Activated CD8-positive, alpha-beta T cell treated with anti-CD3 and anti-CD28 coated beads for 36 hours (primary cell): ENCODE measurements around the gene MIA. TPM values are rescaled to one million over a fixed set of nuclear protein-coding genes. Genes with fewer than 3 reads are reported as not detected.
"Not testable (repeated sequence)": the region's sequence is repeated elsewhere in the genome, so short reads cannot be mapped to it uniquely, and the experiment has no call there.

Source experiments
- ATAC-seq: fragments of 200-7000 bp; cut with Tn5 transposase; one replicate; pipeline ENCODE4 v1.10.0; 2021; ENCODE audit warnings: mild to moderate bottlenecking, moderate library complexity
- CTCF ChIA-PET: fragments of 350-600 bp; sonication (Branson Sonifier 250); formaldehyde crosslinking; loops from one replicate; lab custom pipeline; 2021; ENCODE audit warnings: antibody characterized with exemption; lab: Charles Lee
- POLR2A ChIA-PET: fragments of 350-600 bp; sonication (Branson Sonifier 250); formaldehyde crosslinking; loops from one replicate; lab custom pipeline; 2021; ENCODE audit warnings: antibody characterized with exemption; lab: Charles Lee
- DNase-seq: peaks from one replicate; pipeline ENCODE4 v3.0.0-alpha.2; 2020
- H3K27ac Mint-ChIP-seq: one replicate; pipeline ENCODE4 v1.8.0; 2021; ENCODE audit warnings: mild to moderate bottlenecking, mixed read lengths
- H3K27me3 Mint-ChIP-seq: one replicate; pipeline ENCODE4 v1.8.0; 2021; ENCODE audit warnings: mixed read lengths
- H3K36me3 Mint-ChIP-seq: one replicate; pipeline ENCODE4 v1.8.0; 2021; ENCODE audit warnings: low read depth, mixed read lengths
- H3K4me1 Mint-ChIP-seq: one replicate; pipeline ENCODE4 v1.8.0; 2021; ENCODE audit warnings: low read depth, mixed read lengths
- H3K4me3 Mint-ChIP-seq: one replicate; pipeline ENCODE4 v1.8.0; 2021; ENCODE audit warnings: mild to moderate bottlenecking, moderate library complexity, mixed read lengths
- H3K9me3 Mint-ChIP-seq: one replicate; pipeline ENCODE4 v1.8.0; 2021; ENCODE audit warnings: mixed read lengths
- intact Hi-C: fragments of 100-400 bp; cut with micrococcal nuclease; formaldehyde crosslinking; loops from one replicate; pipeline ENCODE4 v1.10.0; 2022
- total RNA-seq, 2 experiments: library from RNA; stranded (reverse); gene quantifications; one replicate each; pipeline ENCODE4 v1.2.3, GENCODE V29; 2021
- TF ChIP-seq, protein P1 (sequence below): fragments of 200-600 bp; IDR thresholded peaks from one replicate; pipeline ENCODE4 v1.8.0; 2022; ENCODE audit warnings: antibody characterized with exemption, mild to moderate bottlenecking

MIA gene
- total RNA-seq, 2 experiments from 2014 or later, result not detected

DNA sequence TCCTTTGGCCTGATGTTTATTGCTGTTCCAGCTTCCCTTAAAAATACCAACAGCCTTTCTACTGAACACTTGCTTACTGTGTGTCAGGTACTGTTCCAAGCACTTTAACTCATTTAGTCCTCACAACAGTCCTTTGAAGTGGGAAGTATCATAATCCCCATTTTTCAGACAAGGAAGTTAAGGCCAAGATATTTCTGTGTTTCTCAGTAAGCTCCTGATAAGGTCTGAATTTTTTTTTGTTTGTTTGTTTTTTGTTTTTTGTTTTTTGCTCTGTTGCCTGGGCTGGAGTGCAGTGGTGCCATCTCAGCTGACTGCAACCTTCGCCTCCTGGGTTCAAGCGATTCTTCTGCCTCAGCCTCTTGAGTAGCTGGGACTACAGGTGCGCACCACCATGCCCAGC, 16.8 kb upstream of the MIA start:
- POLR2A ChIA-PET, result interaction anchor here (0.6 to 2.2 kb wide), 5 partner anchors 9 to 339 kb away, joined by 3 to 8 read pairs (median 4); partner anchors contain the start of genes ACTMAP and RAB4B
- Mint-ChIP-seq H3K27ac (peak overlapping the region; percentile 58), H3K4me1 (peaks cover 72% of the 10 kb centered on the region), H3K4me3 (no peak overlapping the region), H3K36me3 (peaks cover 80% of the 10 kb centered on the region), H3K9me3 (no peaks in the 10 kb centered on the region), H3K27me3 (no peaks in the 10 kb centered on the region)
- intact Hi-C loops, result no loop called here
- no peak for ATAC-seq
- DNase-seq, result no peak
- CTCF ChIA-PET, result interaction anchor here (1.5 kb wide), 1 partner anchor 49 kb away, joined by 6 read pairs; no protein-coding TSS in a partner anchor
- TF ChIP-seq, protein P1, sequence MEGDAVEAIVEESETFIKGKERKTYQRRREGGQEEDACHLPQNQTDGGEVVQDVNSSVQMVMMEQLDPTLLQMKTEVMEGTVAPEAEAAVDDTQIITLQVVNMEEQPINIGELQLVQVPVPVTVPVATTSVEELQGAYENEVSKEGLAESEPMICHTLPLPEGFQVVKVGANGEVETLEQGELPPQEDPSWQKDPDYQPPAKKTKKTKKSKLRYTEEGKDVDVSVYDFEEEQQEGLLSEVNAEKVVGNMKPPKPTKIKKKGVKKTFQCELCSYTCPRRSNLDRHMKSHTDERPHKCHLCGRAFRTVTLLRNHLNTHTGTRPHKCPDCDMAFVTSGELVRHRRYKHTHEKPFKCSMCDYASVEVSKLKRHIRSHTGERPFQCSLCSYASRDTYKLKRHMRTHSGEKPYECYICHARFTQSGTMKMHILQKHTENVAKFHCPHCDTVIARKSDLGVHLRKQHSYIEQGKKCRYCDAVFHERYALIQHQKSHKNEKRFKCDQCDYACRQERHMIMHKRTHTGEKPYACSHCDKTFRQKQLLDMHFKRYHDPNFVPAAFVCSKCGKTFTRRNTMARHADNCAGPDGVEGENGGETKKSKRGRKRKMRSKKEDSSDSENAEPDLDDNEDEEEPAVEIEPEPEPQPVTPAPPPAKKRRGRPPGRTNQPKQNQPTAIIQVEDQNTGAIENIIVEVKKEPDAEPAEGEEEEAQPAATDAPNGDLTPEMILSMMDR, result no peak

DNA sequence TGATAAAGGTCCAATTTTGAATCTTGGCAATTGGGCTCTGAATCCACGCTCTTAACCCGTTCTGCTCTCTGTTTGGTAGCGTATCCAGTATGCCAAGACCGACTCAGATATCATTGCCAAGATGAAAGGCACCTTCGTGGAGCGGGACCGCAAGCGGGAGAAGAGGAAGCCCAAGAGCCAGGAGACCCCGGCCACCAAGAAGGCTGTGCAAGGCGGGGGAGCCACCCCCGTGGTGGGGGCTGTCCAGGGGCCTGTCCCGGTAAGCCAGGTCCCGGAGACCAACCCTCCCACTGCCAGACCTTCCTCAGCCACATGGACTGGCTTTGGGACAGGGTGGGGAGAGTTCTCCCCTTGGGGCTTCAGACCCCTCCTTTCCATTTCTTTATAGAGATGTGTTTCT, 16.0 kb upstream of the MIA start:
- intact Hi-C loops, result no loop called here
- CTCF ChIA-PET, result no interaction called here
- TF ChIP-seq, protein P1, result no peak

DNA sequence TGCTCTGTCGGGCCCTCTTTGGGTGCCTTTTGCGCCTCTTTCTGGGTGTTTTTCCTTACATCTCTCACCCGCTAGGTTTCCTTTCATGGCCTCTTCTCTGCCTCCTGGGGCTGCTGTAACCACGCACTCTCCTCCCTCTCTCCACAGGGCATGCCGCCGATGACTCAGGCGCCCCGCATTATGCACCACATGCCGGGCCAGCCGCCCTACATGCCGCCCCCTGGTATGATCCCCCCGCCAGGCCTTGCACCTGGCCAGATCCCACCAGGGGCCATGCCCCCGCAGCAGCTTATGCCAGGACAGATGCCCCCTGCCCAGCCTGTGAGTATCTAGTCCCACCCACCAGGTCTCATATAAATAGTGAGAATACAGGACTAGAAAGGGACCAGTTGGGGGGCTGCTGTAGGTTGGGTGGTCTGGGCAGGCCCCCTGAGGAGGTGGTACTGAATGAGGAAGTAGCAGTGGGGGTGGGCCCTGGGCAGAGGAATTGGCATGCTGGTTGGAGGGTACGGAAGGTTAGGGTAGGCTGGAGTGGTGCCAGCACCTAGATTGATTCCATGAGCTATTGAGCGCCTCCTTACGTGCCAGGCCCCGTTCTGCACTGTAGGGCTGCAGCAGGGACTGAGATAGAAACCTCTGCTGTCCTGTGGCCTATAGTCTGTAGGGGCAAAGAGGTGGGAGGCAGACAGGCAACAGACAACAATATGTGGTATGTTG, 12.4 kb upstream of the MIA start:
- H3K36me3 Mint-ChIP-seq, result peaks cover 80% of the 10 kb centered on the region
- peak overlapping the region; percentile 5 for H3K4me3 Mint-ChIP-seq
- H3K4me1 Mint-ChIP-seq, result peaks cover 68% of the 10 kb centered on the region
- CTCF ChIA-PET, result no interaction called here
- peak overlapping the region; percentile 77 for H3K27ac Mint-ChIP-seq
- ATAC-seq (peak; percentile 57), DNase-seq (peak; percentile 64)
- TF ChIP-seq, protein P1, result no peak
- H3K9me3 Mint-ChIP-seq, result no peaks in the 10 kb centered on the region
- POLR2A ChIA-PET, result interaction anchor here (1.3 to 1.6 kb wide), 6 partner anchors 8 to 43 kb away, joined by 4 to 8 read pairs (median 4); partner anchors contain the start of gene EGLN2
- intact Hi-C loops, result no loop called here
- no peaks in the 10 kb centered on the region for H3K27me3 Mint-ChIP-seq

More for the DNA sequence above, 16.0 kb upstream of the MIA start:
- H3K4me1 Mint-ChIP-seq, result peaks cover 78% of the 10 kb centered on the region
- POLR2A ChIA-PET, result interaction anchor here (2.2 kb wide), 1 partner anchor 19 kb away, joined by 8 read pairs; the partner anchor contains the start of gene RAB4B
- no peaks in the 10 kb centered on the region for H3K9me3 Mint-ChIP-seq
- DNase-seq (no peak), ATAC-seq (no peak)
- H3K27ac Mint-ChIP-seq, result no peak overlapping the region
- no peak overlapping the region for H3K4me3 Mint-ChIP-seq
- peaks cover 84% of the 10 kb centered on the region for H3K36me3 Mint-ChIP-seq
- no peaks in the 10 kb centered on the region for H3K27me3 Mint-ChIP-seq

DNA sequence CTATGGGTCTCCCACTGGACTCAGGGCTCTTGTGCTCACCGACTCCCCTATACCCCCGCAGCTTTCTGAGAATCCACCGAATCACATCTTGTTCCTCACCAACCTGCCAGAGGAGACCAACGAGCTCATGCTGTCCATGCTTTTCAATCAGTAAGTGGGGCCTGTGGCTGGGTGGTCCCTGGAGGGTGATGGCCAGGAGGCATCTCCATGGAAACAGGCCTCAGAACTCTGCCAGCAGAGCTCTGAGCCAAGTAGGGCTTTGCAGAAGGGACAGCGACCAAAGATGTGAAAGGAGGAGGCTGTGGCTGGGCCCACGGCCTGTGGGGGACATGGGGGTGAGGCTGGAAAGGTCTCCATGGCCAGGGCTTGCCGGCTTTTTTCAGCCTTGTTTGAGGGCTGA, 11.8 kb upstream of the MIA start:
- TF ChIP-seq, protein P1, result no peak
- intact Hi-C loops, result no loop called here
- ChIA-PET POLR2A (interaction anchor here (1.0 to 1.6 kb wide), 7 partner anchors 8 to 43 kb away, joined by 3 to 8 read pairs (median 4); partner anchors contain the start of gene EGLN2), CTCF (no interaction called here)
- Mint-ChIP-seq H3K4me3 (peak overlapping the region; percentile 7), H3K27ac (peak overlapping the region; percentile 77), H3K4me1 (peaks cover 62% of the 10 kb centered on the region), H3K27me3 (no peaks in the 10 kb centered on the region), H3K9me3 (no peaks in the 10 kb centered on the region), H3K36me3 (peaks cover 74% of the 10 kb centered on the region)
- ATAC-seq, result no peak
- no peak for DNase-seq

DNA sequence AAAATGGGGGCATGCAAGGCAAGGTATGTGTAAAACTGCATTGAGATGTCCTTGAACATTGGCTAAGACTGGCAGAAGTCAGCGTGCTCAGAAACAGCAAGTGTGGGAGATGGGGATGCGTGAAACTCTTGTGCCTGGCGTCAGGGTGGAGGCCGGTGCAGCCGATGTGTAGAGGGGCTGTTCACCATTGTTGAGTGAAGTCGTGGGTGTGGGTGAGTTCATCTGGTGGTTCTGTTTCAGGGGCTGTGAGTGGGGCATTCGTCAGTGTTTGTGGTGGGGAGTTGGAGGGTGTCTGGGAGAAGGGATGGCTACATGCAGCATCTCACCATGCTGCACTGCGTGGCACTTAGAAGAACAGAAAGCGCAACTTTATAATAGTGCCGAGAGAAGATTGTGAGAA, 11.4 kb upstream of the MIA start:
- Mint-ChIP-seq H3K27me3 (no peaks in the 10 kb centered on the region), H3K27ac (peak overlapping the region; percentile 77), H3K36me3 (peaks cover 71% of the 10 kb centered on the region), H3K4me1 (peaks cover 62% of the 10 kb centered on the region), H3K4me3 (peak overlapping the region; percentile 7), H3K9me3 (no peaks in the 10 kb centered on the region)
- intact Hi-C loops, result no loop called here
- ChIA-PET CTCF (no interaction called here), POLR2A (interaction anchor here (0.6 to 1.5 kb wide), 5 partner anchors 8 to 563 kb away, joined by 3 to 6 read pairs (median 4); no protein-coding TSS in a partner anchor)
- peak; percentile 63 for DNase-seq
- ATAC-seq, result peak; percentile 69
- TF ChIP-seq, protein P1, result no peak

DNA sequence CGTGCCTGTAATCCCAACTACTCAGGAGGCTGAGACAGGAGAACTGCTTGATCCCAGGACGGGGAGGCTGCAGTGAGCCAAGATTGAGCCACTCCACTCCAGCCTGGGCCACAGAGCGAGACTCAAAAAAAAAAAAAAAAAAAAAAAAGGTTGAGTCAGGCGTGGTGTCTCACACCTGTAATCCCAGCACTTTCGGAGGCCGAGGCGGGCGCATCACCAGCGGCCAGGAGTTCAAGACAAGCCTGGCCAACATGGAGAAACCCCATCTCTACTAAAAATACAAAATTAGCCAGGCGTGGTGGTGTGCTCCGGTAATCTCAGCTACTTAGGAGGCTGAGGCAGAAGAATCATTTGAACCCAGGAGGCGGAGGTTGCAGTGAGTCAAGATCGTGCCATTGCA, 8.9 kb upstream of the MIA start:
- POLR2A ChIA-PET, result interaction anchor here (1.1 to 1.8 kb wide), 4 partner anchors 9 to 14 kb away, joined by 3 to 12 read pairs (median 6); no protein-coding TSS in a partner anchor

More for the DNA sequence above, 8.9 kb upstream of the MIA start:
- intact Hi-C loops, H3K27me3 Mint-ChIP-seq, H3K4me3 Mint-ChIP-seq, H3K27ac Mint-ChIP-seq, H3K9me3 Mint-ChIP-seq, ATAC-seq, DNase-seq: not testable (repeated sequence)
- CTCF ChIA-PET, result interaction anchor here (0.7 to 1.1 kb wide), 5 partner anchors 11 to 103 kb away, joined by 3 to 5 read pairs (median 4); partner anchors contain the start of gene RAB4B
- H3K4me1 Mint-ChIP-seq, result peaks cover 55% of the 10 kb centered on the region
- peaks cover 66% of the 10 kb centered on the region for H3K36me3 Mint-ChIP-seq
